SU-DHL-6 (cell line): ENCODE results near the gene MME.

Experiments used
- H2AFZ ChIP-seq: fragments of 200-600 bp; sonication (generic); 2 replicates; pipeline ENCODE4 v1.6.1; 2014; ENCODE audit warnings: low read depth, mild to moderate bottlenecking, moderate library complexity, mixed read lengths, antibody characterized with exemption, low read length; ENCODE audit not compliant: severe bottlenecking
- H3F3A ChIP-seq: fragments of 200-600 bp; shearing (Covaris generic); 2 replicates; pipeline ENCODE4 v1.6.0; 2016; ENCODE audit warnings: antibody characterized with exemption, mild to moderate bottlenecking; ENCODE audit not compliant: insufficient read depth
- H3K27ac ChIP-seq: fragments of 200-600 bp; sonication (generic); 2 replicates; pipeline ENCODE4 v1.5.1; 2016; ENCODE audit warnings: low read depth, mild to moderate bottlenecking, low read length, moderate library complexity, mixed read lengths
- H3K27me3 ChIP-seq: fragments of 200-600 bp; sonication (generic), shearing (Covaris generic); 2 replicates; pipeline ENCODE4 v1.6.0; 2014; ENCODE audit warnings: mild to moderate bottlenecking, low read length
- H3K36me3 ChIP-seq: fragments of 200-600 bp; sonication (generic); 2 replicates; pipeline ENCODE4 v1.6.1; 2014; ENCODE audit warnings: mild to moderate bottlenecking, low read length, mixed read lengths
- H3K4me2 ChIP-seq: fragments of 300-600, 200-600 bp; shearing (Covaris generic), sonication (generic); 2 replicates; pipeline ENCODE4 v1.6.0; 2014; ENCODE audit warnings: low read length, low read depth, mild to moderate bottlenecking; ENCODE audit not compliant: poor library complexity, severe bottlenecking
- H3K4me3 ChIP-seq: fragments of 200-600 bp; sonication (generic); 2 replicates; pipeline ENCODE4 v1.5.1; 2014; ENCODE audit warnings: antibody characterized with exemption, low read length, mild to moderate bottlenecking, mixed read lengths; ENCODE audit not compliant: insufficient read depth, poor library complexity, severe bottlenecking
- H3K79me2 ChIP-seq: fragments of 200-600 bp; sonication (generic); 2 replicates; pipeline ENCODE4 v1.6.1; 2014; ENCODE audit warnings: mild to moderate bottlenecking, low read length, moderate library complexity; ENCODE audit not compliant: insufficient read depth
- H3K9ac ChIP-seq: fragments of 200-600 bp; sonication (generic); 2 replicates; pipeline ENCODE4 v1.7.0; 2014; ENCODE audit warnings: mild to moderate bottlenecking, low read length
- H3K9me2 ChIP-seq: fragments of 200-600 bp; sonication (generic); replicated peaks from 2 replicates; pipeline ENCODE4 v1.6.1; 2014; ENCODE audit warnings: low read length; ENCODE audit not compliant: insufficient read depth
- H3K9me3 ChIP-seq: fragments of 200-600 bp; sonication (generic); 2 replicates; pipeline ENCODE4 v1.6.1; 2014; ENCODE audit warnings: low read length, mixed read lengths; ENCODE audit not compliant: insufficient read depth
- H4K20me1 ChIP-seq: fragments of 200-600 bp; sonication (generic); 2 replicates; pipeline ENCODE4 v1.6.1; 2014; ENCODE audit warnings: low read depth, mild to moderate bottlenecking, antibody characterized with exemption, low read length, moderate library complexity, mixed read lengths
- EZH2phosphoT487 ChIP-seq: fragments of 200-600 bp; sonication (generic), shearing (Covaris generic); conservative IDR thresholded peaks from 2 replicates; pipeline ENCODE4 v1.6.1; 2018; ENCODE audit warnings: mild to moderate bottlenecking, antibody characterized with exemption, low read length, moderate library complexity, mixed read lengths
- TF ChIP-seq, protein P1 (sequence below): fragments of 200-600 bp; sonication (generic); IDR thresholded peaks from one replicate; pipeline ENCODE4 v1.5.1; 2017; ENCODE audit warnings: antibody characterized with exemption, mild to moderate bottlenecking, low read length, moderate library complexity; ENCODE audit not compliant: insufficient read depth, poor library complexity, severe bottlenecking

MME gene

DNA sequence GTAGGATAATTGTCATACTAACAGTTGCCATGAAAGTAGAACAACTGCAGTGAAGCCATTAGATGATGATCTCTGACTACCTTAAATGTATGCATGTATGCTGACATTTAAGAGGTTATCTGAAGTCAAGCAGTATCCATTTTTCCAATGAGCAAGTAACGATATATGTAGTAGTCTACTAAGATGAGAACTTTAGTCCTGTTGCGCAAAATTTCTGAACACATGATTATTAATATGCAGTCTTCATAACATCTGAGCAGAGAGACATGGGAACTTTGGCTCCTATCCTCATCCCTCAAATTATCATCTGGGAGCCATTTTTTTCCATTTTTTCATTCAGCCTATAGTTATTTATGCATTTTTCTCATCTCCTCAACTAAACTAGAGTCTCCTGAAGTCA is 79.2 kb downstream of the MME start:
- TF ChIP-seq, protein P1, sequence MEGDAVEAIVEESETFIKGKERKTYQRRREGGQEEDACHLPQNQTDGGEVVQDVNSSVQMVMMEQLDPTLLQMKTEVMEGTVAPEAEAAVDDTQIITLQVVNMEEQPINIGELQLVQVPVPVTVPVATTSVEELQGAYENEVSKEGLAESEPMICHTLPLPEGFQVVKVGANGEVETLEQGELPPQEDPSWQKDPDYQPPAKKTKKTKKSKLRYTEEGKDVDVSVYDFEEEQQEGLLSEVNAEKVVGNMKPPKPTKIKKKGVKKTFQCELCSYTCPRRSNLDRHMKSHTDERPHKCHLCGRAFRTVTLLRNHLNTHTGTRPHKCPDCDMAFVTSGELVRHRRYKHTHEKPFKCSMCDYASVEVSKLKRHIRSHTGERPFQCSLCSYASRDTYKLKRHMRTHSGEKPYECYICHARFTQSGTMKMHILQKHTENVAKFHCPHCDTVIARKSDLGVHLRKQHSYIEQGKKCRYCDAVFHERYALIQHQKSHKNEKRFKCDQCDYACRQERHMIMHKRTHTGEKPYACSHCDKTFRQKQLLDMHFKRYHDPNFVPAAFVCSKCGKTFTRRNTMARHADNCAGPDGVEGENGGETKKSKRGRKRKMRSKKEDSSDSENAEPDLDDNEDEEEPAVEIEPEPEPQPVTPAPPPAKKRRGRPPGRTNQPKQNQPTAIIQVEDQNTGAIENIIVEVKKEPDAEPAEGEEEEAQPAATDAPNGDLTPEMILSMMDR: no peak
- no peak for TF ChIP-seq EZH2phosphoT487
- Histone ChIP-seq H3F3A (no peaks in the 10 kb centered on the region), H3K27me3 (no peaks in the 10 kb centered on the region), H3K9me3 (no peaks in the 10 kb centered on the region), H3K79me2 (no peaks in the 10 kb centered on the region), H2AFZ (no peak overlapping the region), H3K36me3 (peaks cover 23% of the 10 kb centered on the region), H3K27ac (no peak overlapping the region), H4K20me1 (no peaks in the 10 kb centered on the region), H3K9me2 (no peaks in the 10 kb centered on the region), H3K9ac (no peak overlapping the region), H3K4me3 (no peak overlapping the region), H3K4me2 (no peak overlapping the region)

DNA sequence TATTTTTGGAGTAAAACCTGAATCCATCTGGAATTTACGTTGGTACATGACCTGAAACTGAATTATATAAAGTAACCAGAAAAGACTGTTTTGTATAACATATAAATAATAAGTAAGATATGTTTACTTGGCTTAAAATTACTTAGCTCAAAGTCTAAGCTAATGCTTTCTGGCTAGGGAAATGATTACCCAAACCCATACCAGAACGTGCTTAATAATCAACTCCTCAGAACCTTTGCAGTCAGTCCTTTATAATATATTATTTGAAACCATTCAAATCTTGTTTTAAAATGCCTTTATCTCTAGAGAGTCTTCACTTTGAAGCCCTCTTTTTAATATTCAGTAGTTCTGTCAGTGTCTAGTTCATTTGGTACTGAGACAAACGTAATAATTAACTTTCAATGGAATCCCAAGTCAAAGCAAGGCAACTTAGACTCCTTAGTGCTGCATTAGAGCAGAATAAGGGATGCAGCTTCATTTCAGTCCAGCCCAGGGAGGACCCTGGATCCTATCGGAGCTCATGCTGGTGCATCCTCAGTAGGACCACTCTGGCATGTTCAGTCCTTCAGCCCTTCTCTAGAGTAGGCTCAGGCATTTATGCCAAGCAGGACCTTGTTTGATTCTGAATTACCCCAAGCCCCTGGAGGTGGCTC is 81.6 kb downstream of the MME start:
- H3K4me2 ChIP-seq: no peak overlapping the region

DNA sequence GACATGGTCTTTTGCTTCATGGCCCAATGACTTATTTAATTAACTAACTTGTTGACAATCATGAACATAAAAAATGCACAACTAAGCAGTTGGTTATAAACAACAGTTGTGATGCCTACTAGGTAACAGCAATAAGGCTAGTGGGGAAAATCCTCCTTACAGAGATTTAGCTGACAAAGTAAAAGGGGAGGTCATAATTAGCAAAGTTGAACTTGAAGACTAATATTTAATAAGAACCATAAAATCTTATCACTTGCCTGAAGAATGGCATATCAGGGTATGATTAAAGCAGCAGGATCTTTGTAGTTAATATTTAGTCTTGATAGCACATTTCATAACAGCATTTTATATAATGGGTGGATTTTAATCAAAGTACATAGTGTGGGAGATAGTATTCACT is 84.2 kb downstream of the MME start:
- H3K9ac ChIP-seq: no peak overlapping the region

More for the DNA sequence above, 81.6 kb downstream of the MME start:
- H3K27ac ChIP-seq: no peak overlapping the region
- H4K20me1 ChIP-seq: no peaks in the 10 kb centered on the region
- no peak overlapping the region for H3K9ac ChIP-seq
- H3K27me3 ChIP-seq: no peaks in the 10 kb centered on the region
- H3K9me3 ChIP-seq: no peaks in the 10 kb centered on the region
- TF ChIP-seq, protein P1: no peak
- no peaks in the 10 kb centered on the region for H3K9me2 ChIP-seq
- H3K36me3 ChIP-seq: peaks cover 11% of the 10 kb centered on the region
- H3F3A ChIP-seq: no peaks in the 10 kb centered on the region
- no peaks in the 10 kb centered on the region for H3K79me2 ChIP-seq
- no peak overlapping the region for H2AFZ ChIP-seq
- no peak overlapping the region for H3K4me3 ChIP-seq

More for the DNA sequence above, 84.2 kb downstream of the MME start:
- no peaks in the 10 kb centered on the region for H3K9me2 ChIP-seq
- no peak overlapping the region for H2AFZ ChIP-seq
- no peak overlapping the region for H3K27ac ChIP-seq
- H3K36me3 ChIP-seq: peaks cover 25% of the 10 kb centered on the region; the same call in 1 of the 2 replicates
- no peaks in the 10 kb centered on the region for H4K20me1 ChIP-seq
- no peak for TF ChIP-seq EZH2phosphoT487
- TF ChIP-seq, protein P1: no peak
- no peaks in the 10 kb centered on the region for H3F3A ChIP-seq
- H3K4me3 ChIP-seq: no peak overlapping the region
- H3K9me3 ChIP-seq: no peaks in the 10 kb centered on the region
- H3K27me3 ChIP-seq: no peaks in the 10 kb centered on the region
- no peak overlapping the region for H3K4me2 ChIP-seq
- H3K79me2 ChIP-seq: no peaks in the 10 kb centered on the region
